ENCODE measurements around the gene NET1. TPM values are rescaled to one million over a fixed set of nuclear protein-coding genes. Genes with fewer than 3 reads are reported as not detected.

The NET1 gene
- total RNA-seq, 1 experiment from 2014 or later: 9.3 TPM

DNA sequence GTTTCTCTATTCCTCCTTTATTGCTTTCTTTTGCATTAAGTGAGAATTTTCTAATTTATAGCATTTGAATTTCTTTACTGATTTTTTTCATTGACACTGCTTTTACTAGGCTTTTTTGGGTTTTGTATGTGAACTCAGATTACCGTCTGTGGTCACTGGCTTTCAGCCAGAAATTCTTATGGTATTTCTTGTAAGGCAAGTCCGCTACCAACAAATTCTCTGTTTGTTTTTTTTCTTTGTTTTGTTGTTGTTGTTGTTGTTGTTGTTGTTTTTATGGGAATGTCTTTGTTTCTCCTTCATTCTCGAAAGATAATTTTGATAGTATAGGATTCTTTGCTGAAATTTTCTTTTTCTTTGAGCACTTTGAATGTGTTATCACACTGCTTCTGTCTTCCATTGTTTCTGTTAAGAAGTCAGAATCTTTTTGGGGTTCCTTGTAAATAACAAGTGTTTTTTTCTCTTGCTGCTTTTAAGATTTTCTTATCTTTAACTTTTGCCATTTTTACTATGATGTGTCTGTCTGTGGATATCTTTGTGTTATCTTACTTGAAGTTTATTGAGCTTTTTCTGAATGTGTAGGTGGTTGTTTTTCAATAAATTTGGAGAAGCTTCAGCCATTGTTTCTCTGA, 7.2 kb downstream of the NET1 start:
- Histone ChIP-seq H3K36me3 (peaks cover 16% of the 10 kb centered on the region), H3K4me3 (no peak overlapping the region), H3K27me3 (no peaks in the 10 kb centered on the region), H3K9me3 (peaks cover 27% of the 10 kb centered on the region)
- DNase-seq: no peak

GRCh38 chr10:5423771-5424170, 11.4 kb downstream of the NET1 start:
- H3K4me3 ChIP-seq: no peak overlapping the region

GRCh38 chr10:5424751-5425150, 12.4 kb downstream of the NET1 start:
- Histone ChIP-seq H3K27me3 (no peaks in the 10 kb centered on the region), H3K9me3 (peaks cover 4% of the 10 kb centered on the region), H3K36me3 (peaks cover 15% of the 10 kb centered on the region), H3K4me3 (no peak overlapping the region)
- no peak for DNase-seq

More at GRCh38 chr10:5423771-5424170, 11.4 kb downstream of the NET1 start:
- Histone ChIP-seq H3K27me3 (no peaks in the 10 kb centered on the region), H3K36me3 (peaks cover 10% of the 10 kb centered on the region), H3K9me3 (peaks cover 13% of the 10 kb centered on the region)
- DNase-seq: no peak

GRCh38 chr10:5428133-5428532, 15.8 kb downstream of the NET1 start:
- no peaks in the 10 kb centered on the region for H3K27me3 ChIP-seq
- no peak overlapping the region for H3K4me3 ChIP-seq
- DNase-seq: no peak

GRCh38 chr10:5433182-5433581, 20.8 kb downstream of the NET1 start:
- Histone ChIP-seq H3K36me3 (peaks cover 28% of the 10 kb centered on the region), H3K4me3 (no peak overlapping the region), H3K9me3 (peaks cover 3% of the 10 kb centered on the region; the same call in 1 of the 2 replicates), H3K27me3 (no peaks in the 10 kb centered on the region)
- DNase-seq: no peak

More at GRCh38 chr10:5428133-5428532, 15.8 kb downstream of the NET1 start:
- Histone ChIP-seq H3K36me3 (peaks cover 32% of the 10 kb centered on the region), H3K9me3 (peaks cover 3% of the 10 kb centered on the region; the same call in 1 of the 2 replicates)

GRCh38 chr10:5434017-5434753, 21.8 kb downstream of the NET1 start:
- DNase-seq: no peak
- Histone ChIP-seq H3K9me3 (peaks cover 3% of the 10 kb centered on the region; the same call in 1 of the 2 replicates), H3K36me3 (peaks cover 25% of the 10 kb centered on the region), H3K4me3 (no peak overlapping the region), H3K27me3 (no peaks in the 10 kb centered on the region)

DNA sequence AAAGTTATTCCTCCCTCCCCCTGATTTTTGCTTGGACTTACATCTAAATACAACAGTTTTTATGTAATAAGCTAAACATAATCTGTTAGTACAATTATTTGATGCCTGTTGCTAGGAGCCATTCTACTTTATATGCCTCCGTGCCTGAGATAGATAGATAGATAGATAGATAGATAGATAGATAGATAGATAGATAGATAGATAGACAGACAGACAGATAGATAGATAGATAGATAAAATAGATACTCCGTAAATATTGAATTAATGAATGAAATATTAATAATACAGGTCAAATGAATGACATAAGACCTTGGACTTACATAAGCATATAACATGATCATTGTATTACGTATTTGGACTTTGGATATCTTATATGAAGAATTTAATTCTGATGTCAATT, 23.0 kb downstream of the NET1 start:
- no peaks in the 10 kb centered on the region for H3K27me3 ChIP-seq
- no peak overlapping the region for H3K4me3 ChIP-seq
- H3K36me3 ChIP-seq: peaks cover 15% of the 10 kb centered on the region
- no peak for DNase-seq
- H3K9me3 ChIP-seq: peaks cover 3% of the 10 kb centered on the region; the same call in 1 of the 2 replicates

GRCh38 chr10:5440206-5440605, 27.8 kb downstream of the NET1 start:
- no peaks in the 10 kb centered on the region for H3K27me3 ChIP-seq
- no peak overlapping the region for H3K4me3 ChIP-seq
- H3K36me3 ChIP-seq: no peaks in the 10 kb centered on the region; the same call in none of the 2 replicates
- no peaks in the 10 kb centered on the region for H3K9me3 ChIP-seq
- DNase-seq: no peak

- no peak for DNase-seq
- H3K9me3 ChIP-seq: no peaks in the 10 kb centered on the region
- no peaks in the 10 kb centered on the region for H3K27me3 ChIP-seq
- no peaks in the 10 kb centered on the region; the same call in none of the 2 replicates for H3K36me3 ChIP-seq
- no peak overlapping the region for H3K4me3 ChIP-seq
Measured at GRCh38 chr10:5441106-5441505, 28.7 kb downstream of the NET1 start.

GRCh38 chr10:5442065-5442989, 30.0 kb downstream of the NET1 start:
- H3K4me3 ChIP-seq: no peak overlapping the region

DNA sequence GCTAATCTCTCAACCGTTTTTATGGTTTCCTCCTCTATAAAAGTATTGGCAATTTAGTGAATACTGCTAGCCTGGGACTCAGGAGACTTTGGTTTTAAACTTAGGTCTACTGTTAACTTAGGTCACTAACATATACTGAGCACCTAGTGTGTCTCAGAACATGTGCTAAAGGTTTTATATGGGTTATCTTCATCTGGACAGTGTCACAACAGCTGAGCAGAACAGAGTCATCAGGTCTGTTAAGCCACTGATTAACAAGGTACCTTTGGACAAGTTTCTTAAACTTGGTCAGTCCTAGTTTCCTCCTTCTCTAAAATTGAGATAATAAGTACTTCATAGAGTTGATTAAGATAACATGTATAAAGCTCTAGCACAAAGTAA, 30.6 kb downstream of the NET1 start:
- Histone ChIP-seq H3K27me3 (no peaks in the 10 kb centered on the region), H3K4me3 (no peak overlapping the region), H3K36me3 (no peaks in the 10 kb centered on the region; the same call in 1 of the 2 replicates), H3K9me3 (no peaks in the 10 kb centered on the region)
- no peak for DNase-seq

More at GRCh38 chr10:5442065-5442989, 30.0 kb downstream of the NET1 start:
- no peaks in the 10 kb centered on the region; the same call in 1 of the 2 replicates for H3K36me3 ChIP-seq
- no peaks in the 10 kb centered on the region for H3K9me3 ChIP-seq
- no peak for DNase-seq
- no peaks in the 10 kb centered on the region for H3K27me3 ChIP-seq

DNA sequence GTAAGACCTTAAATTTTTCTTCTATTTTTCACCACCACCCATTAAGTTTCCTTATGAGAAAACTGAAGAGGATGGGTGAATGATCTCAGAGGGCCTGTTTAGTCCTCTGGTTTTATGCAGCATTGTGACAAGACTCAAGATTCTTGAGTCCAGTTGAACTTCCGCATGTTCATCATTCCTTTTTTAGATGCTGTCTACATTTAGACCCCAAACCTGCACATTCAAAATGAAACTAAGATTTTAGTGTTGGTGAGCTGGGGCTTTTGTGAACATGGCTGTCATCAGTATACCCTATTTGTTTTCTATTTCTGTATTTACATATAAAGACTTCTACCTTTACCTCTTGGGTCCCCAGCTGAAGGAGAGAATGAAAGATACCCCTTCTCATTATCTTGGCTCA, 31.1 kb downstream of the NET1 start:
- no peaks in the 10 kb centered on the region; the same call in 1 of the 2 replicates for H3K36me3 ChIP-seq

DNA sequence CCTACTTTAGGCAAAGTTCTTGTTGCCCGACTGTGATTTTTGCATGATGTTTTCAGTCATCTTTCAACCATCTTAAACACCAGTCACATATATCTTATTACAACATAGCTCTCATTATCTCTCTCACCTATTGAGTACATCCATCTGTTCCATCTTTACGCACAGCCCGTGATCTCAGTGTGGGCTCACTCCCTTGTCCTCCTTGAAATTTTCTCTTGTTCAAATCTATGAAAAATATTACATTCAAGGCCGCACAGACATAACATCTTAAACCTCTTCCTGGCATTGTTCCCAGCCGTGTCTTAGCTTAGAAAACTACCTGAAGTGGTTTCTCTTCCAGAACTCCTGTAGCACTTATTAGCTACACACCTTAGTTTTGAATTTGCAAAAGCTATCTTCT, 32.6 kb downstream of the NET1 start:
- H3K4me3 ChIP-seq: no peak overlapping the region
- no peaks in the 10 kb centered on the region for H3K27me3 ChIP-seq
- no peak for DNase-seq
- H3K36me3 ChIP-seq: no peaks in the 10 kb centered on the region; the same call in 1 of the 2 replicates
- no peaks in the 10 kb centered on the region for H3K9me3 ChIP-seq

More for the DNA sequence above, 31.1 kb downstream of the NET1 start:
- Histone ChIP-seq H3K4me3 (no peak overlapping the region), H3K27me3 (no peaks in the 10 kb centered on the region), H3K9me3 (no peaks in the 10 kb centered on the region)
- DNase-seq: no peak

DNA sequence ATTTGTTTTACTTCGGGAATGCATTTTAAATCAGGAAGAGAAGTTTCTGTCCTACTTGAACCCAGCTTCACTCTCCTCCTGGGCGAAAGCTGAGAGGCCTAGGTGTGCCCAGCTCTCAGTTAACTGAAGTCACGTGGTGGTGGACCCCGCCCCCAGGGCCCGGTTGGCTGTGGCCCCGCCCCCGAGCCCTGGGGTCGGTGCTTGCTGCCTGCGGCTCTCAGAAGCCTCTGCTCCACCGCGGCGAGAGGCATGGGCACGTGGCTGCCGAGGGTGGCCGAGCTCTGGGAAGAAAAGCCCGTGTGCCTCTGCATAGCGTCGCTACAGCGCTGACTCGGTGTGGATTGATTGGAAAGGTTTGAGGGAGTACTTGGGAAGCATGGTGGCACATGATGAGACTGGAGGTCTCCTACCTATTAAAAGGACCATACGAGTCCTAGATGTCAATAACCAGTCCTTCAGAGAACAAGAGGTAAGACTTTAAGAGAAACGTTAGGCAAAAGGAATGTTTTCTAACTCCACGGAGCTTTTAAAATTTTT, 34.1 kb downstream of the NET1 start:
- peak; percentile 84 for DNase-seq
- H3K9me3 ChIP-seq: no peaks in the 10 kb centered on the region
- H3K27me3 ChIP-seq: no peaks in the 10 kb centered on the region
- no peaks in the 10 kb centered on the region; the same call in 1 of the 2 replicates for H3K36me3 ChIP-seq
- H3K4me3 ChIP-seq: peak overlapping the region; percentile 43

DNA sequence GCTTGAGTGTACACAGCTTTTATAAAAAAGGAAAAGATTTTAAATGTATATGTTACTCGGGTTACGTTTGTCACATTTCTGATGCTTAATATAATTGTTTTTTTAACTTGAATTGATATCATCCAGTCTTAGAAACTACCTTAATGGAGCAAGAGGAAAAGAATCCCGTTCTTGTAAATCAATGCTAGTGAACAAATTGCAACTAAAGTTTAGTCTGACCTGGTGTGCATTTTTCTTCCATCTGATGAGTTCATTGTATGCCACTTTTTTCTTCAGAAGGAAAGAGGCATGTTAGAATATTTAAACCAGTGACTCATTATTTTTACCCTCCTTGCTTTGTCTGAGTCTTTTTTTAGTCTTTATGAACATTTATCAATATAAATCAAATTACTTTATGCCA, 34.7 kb downstream of the NET1 start:
- peak overlapping the region; percentile 43 for H3K4me3 ChIP-seq
- no peaks in the 10 kb centered on the region; the same call in 1 of the 2 replicates for H3K36me3 ChIP-seq
- no peaks in the 10 kb centered on the region for H3K9me3 ChIP-seq
- DNase-seq: no peak
- no peaks in the 10 kb centered on the region for H3K27me3 ChIP-seq

DNA sequence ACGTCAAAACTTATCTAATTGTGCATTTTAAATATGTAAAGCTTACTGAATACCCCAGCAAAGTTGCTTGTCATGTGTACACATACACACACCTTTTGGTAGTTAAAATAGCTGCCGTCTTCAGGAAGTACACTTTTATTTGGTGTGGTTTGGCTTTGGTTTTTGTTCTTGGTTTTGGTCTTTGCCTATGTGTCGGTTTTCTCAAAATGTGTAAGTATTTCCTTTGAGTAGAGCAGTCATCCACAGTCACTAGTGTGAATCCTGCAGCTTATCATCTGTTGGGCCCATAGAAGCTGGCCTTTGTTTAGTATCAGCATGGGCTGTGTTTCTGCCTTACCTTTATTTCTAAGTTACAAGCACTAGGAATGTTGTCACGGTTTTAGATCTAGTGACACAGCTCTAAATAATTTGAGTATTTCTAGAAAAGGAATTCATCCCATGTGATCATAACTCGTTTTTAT, 35.3 kb downstream of the NET1 start:
- Histone ChIP-seq H3K4me3 (peak overlapping the region; percentile 43), H3K9me3 (no peaks in the 10 kb centered on the region), H3K27me3 (no peaks in the 10 kb centered on the region), H3K36me3 (peaks cover 3% of the 10 kb centered on the region; the same call in 1 of the 2 replicates)
- no peak for DNase-seq

Measured in MG63 (cell line).